Body of pancreas (tissue), 4 donors: Measurements from ENCODE around the gene SORL1. TPM values are rescaled to one million over a fixed set of nuclear protein-coding genes. Genes with fewer than 3 reads are reported as not detected.
"Not testable (repeated sequence)": the region's sequence is repeated elsewhere in the genome, so short reads cannot be mapped to it uniquely, and the experiment has no call there.

Experiments used
- ATAC-seq: fragments of 150-250 bp; one replicate; pipeline ENCODE4 v1.9.1; 2016
- DNase-seq, 4 donors: peaks; one replicate each; pipeline ENCODE4 v3.0.0-alpha.2; 2019
- H3K27ac ChIP-seq, 4 donors: fragments of 200-600 bp; sonication (generic); 1 replicate in 3 of 4; 2 replicates in 1 of 4; pipeline versions ENCODE4 v1.5.1 to v1.6.1; 2016 to 2019; ENCODE audit warnings: mild to moderate bottlenecking in 1 of 4, mixed read lengths in 1 of 4, moderate library complexity in 1 of 4
- H3K27me3 ChIP-seq, 2 donors: fragments of 200-600 bp; sonication (generic); one replicate each; pipeline ENCODE4 v1.6.0; 2016; ENCODE audit warnings: mild to moderate bottlenecking in 1 of 2
- H3K36me3 ChIP-seq, 2 donors: fragments of 200-600 bp; sonication (generic); replicated peaks in 1 of 2; 2 replicates each; pipeline ENCODE4 v1.5.1; 2016; ENCODE audit warnings: low read depth in 2 of 2; ENCODE audit not compliant: insufficient read depth in 1 of 2
- H3K4me1 ChIP-seq: fragments of 200-600 bp; sonication (generic); one replicate; pipeline ENCODE4 v1.6.0; 2016
- H3K4me3 ChIP-seq, 2 donors: fragments of 200-600 bp; sonication (generic); 1 replicate in 1 of 2; 2 replicates in 1 of 2; pipeline ENCODE4 v1.5.1; 2016 to 2019
- H3K9me3 ChIP-seq, 3 donors: fragments of 200-600 bp; sonication (generic); 1 replicate in 2 of 3; 2 replicates in 1 of 3; pipeline ENCODE4 v1.5.1; 2016
- POLR2A ChIP-seq, 3 donors: fragments of 450-650 bp; IDR thresholded peaks; one replicate each; pipeline ENCODE4 v1.6.1; 2016; ENCODE audit warnings: antibody characterized with exemption in 3 of 3, mild to moderate bottlenecking in 2 of 3
- WGBS, 2 donors: methylation state at CpG; one replicate each; pipeline ENCODE4 v1.1.5; 2017; 5-methylcytosine and 5-hydroxymethylcytosine counted together
- intact Hi-C: fragments of 100-400 bp; cut with DNase I; formaldehyde crosslinking; loops from one replicate; pipeline ENCODE4 v1.15.1; 2023
- total RNA-seq, 2 donors: library from RNA; depleted of rRNA; stranded (reverse); fragments of >200 nt; gene quantifications; one replicate each; pipeline ENCODE4 v1.1.0, GENCODE V29; 2016
- TF ChIP-seq, protein P1 (sequence below), 7 experiments: fragments of 450-650 bp in 4 of 7; fragments of 200-600 bp in 3 of 7; sonication (generic) in 3 of 7; IDR thresholded peaks; one replicate each; pipeline ENCODE4 v1.5.1; 2016 to 2019; ENCODE audit warnings: antibody characterized with exemption in 7 of 7

The SORL1 gene, protein sequence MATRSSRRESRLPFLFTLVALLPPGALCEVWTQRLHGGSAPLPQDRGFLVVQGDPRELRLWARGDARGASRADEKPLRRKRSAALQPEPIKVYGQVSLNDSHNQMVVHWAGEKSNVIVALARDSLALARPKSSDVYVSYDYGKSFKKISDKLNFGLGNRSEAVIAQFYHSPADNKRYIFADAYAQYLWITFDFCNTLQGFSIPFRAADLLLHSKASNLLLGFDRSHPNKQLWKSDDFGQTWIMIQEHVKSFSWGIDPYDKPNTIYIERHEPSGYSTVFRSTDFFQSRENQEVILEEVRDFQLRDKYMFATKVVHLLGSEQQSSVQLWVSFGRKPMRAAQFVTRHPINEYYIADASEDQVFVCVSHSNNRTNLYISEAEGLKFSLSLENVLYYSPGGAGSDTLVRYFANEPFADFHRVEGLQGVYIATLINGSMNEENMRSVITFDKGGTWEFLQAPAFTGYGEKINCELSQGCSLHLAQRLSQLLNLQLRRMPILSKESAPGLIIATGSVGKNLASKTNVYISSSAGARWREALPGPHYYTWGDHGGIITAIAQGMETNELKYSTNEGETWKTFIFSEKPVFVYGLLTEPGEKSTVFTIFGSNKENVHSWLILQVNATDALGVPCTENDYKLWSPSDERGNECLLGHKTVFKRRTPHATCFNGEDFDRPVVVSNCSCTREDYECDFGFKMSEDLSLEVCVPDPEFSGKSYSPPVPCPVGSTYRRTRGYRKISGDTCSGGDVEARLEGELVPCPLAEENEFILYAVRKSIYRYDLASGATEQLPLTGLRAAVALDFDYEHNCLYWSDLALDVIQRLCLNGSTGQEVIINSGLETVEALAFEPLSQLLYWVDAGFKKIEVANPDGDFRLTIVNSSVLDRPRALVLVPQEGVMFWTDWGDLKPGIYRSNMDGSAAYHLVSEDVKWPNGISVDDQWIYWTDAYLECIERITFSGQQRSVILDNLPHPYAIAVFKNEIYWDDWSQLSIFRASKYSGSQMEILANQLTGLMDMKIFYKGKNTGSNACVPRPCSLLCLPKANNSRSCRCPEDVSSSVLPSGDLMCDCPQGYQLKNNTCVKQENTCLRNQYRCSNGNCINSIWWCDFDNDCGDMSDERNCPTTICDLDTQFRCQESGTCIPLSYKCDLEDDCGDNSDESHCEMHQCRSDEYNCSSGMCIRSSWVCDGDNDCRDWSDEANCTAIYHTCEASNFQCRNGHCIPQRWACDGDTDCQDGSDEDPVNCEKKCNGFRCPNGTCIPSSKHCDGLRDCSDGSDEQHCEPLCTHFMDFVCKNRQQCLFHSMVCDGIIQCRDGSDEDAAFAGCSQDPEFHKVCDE (N-terminal part only)
- total RNA-seq, result 10 to 100 TPM; 25.1 to 26.5 TPM

DNA sequence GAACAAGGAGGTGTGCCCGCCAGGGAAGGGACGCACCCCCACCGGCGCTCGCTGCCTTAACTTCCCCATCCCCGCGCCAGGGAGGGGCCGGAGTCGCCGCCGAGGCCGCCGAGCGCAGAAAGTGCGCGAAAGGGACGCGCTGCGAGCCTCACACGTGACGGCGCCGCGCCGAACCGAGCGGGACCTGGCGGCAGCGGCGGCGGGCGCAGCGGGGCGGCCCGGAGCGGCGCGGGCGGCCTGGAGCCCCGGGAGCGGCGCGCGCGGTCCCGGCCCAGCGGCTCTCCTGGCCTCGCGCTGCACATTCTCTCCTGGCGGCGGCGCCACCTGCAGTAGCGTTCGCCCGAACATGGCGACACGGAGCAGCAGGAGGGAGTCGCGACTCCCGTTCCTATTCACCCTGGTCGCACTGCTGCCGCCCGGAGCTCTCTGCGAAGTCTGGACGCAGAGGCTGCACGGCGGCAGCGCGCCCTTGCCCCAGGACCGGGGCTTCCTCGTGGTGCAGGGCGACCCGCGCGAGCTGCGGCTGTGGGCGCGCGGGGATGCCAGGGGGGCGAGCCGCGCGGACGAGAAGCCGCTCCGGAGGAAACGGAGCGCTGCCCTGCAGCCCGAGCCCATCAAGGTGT, at the start of gene SORL1:
Gene SORL1 (plus strand): TSS at position 329 of the 623 bp plus-strand sequence. CDS start 18 bp downstream, at position 347.
- 0% methylated on average over 15 to 86 of the region's 89 CpGs for WGBS, 2 donors
- H3K9me3 ChIP-seq, result no peaks in the 10 kb centered on the region
- H3K4me3 ChIP-seq, result peak within 1 kb of the TSS; percentile 2 to 65
- H3K27ac ChIP-seq, result peak within 1 kb of the TSS; percentile 52 to 79 (median 67)
- no peaks in the 10 kb centered on the region for H3K36me3 ChIP-seq
- intact Hi-C loops, result no loop called here
- DNase-seq (peak; percentile 60 to 74 (median 68)), ATAC-seq (peak; percentile 91)
- no peaks in the 10 kb centered on the region for H3K27me3 ChIP-seq
- TF ChIP-seq, protein P1, sequence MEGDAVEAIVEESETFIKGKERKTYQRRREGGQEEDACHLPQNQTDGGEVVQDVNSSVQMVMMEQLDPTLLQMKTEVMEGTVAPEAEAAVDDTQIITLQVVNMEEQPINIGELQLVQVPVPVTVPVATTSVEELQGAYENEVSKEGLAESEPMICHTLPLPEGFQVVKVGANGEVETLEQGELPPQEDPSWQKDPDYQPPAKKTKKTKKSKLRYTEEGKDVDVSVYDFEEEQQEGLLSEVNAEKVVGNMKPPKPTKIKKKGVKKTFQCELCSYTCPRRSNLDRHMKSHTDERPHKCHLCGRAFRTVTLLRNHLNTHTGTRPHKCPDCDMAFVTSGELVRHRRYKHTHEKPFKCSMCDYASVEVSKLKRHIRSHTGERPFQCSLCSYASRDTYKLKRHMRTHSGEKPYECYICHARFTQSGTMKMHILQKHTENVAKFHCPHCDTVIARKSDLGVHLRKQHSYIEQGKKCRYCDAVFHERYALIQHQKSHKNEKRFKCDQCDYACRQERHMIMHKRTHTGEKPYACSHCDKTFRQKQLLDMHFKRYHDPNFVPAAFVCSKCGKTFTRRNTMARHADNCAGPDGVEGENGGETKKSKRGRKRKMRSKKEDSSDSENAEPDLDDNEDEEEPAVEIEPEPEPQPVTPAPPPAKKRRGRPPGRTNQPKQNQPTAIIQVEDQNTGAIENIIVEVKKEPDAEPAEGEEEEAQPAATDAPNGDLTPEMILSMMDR (IDR thresholded peaks at IDR 0.05), result peak; percentile 17 to 68 (median 51)
- peak; percentile 20 to 45 (median 44) for TF ChIP-seq POLR2A (IDR thresholded peaks at IDR 0.05)
- H3K4me1 ChIP-seq, result peaks cover 5% of the 10 kb centered on the region

DNA sequence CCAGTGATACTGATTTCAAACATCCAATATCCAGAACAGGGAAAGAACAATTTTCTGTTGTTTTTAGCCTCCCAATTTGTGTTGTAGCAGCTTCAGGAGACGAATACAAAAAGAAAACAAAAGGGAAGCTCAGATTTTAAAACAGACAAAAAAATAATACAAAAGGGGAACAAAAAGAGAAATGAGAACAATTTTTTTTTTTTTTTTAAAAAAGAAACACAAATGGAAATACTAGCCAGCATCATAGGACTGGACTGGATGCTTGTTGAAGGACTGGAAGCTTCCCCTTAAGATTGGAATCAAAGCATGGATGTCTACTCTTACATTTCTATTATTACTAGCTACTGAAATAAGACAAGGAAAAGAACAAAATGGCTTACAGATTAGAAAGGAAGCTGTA, 46.5 kb upstream of the SORL1 start:
- no peak for ATAC-seq
- intact Hi-C loops, result no loop called here
- DNase-seq, result no peak
- H3K36me3 ChIP-seq, result no peaks in the 10 kb centered on the region
- TF ChIP-seq, protein P1 (IDR thresholded peaks at IDR 0.05), result no peak
- no peak for TF ChIP-seq POLR2A (IDR thresholded peaks at IDR 0.05)
- H3K4me3 ChIP-seq, result no peak overlapping the region
- 74 to 79% methylated on average over 1 of the region's 1 CpG for WGBS, 2 donors
- H3K4me1 ChIP-seq, result no peaks in the 10 kb centered on the region
- no peak overlapping the region for H3K27ac ChIP-seq
- H3K27me3 ChIP-seq, result no peaks in the 10 kb centered on the region
- H3K9me3 ChIP-seq, result no peaks in the 10 kb centered on the region

DNA sequence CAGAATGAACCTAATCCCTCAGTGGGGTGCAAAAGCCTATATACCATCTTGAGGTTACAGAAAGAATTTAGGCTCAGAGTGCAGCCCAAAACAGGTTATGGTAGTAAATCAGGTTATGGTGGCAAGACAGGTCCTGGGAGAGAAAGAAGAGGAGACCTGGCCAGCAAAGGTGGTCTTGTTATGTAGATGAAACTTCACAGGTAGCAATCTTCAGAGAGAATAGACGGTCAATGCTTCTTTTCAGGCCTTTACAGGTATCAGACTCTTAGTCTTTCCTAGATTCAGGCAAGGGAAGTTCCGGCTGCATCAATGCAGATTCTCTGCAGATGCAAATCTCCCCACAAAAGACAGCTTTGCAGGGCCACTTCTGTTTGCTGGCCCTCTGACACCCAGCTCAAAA, 45.8 kb upstream of the SORL1 start:
- 83 to 89% methylated on average over 2 of the region's 2 CpGs for WGBS, 2 donors
- Histone ChIP-seq H3K27me3 (no peaks in the 10 kb centered on the region), H3K4me3 (no peak overlapping the region), H3K36me3 (no peaks in the 10 kb centered on the region), H3K9me3 (no peaks in the 10 kb centered on the region), H3K27ac (no peak overlapping the region), H3K4me1 (no peaks in the 10 kb centered on the region)
- intact Hi-C loops, result no loop called here
- no peak for TF ChIP-seq POLR2A (IDR thresholded peaks at IDR 0.05)
- TF ChIP-seq, protein P1 (IDR thresholded peaks at IDR 0.05), result no peak
- DNase-seq (no peak), ATAC-seq (no peak)

DNA sequence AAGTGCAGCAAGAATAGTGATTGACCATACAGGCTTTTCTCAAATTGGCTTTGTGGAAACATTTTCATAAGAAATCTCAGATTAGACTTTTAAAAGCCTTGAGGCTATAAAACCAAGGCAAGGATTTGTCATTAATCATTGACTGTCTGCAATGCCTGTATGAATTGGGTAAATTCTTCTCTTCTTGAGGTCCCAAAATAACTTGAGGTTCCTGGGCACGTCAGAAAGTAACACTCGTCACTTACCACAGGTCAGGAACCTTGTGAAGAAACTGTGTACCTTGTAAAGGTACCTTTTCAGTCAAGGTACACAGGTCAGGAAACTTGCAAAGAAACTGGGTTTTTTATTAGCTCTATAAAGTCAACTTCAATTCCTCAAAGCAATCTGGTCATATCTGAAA, 43.3 kb upstream of the SORL1 start:
- DNase-seq (no peak), ATAC-seq (no peak)
- Histone ChIP-seq H3K36me3 (no peaks in the 10 kb centered on the region), H3K4me1 (no peaks in the 10 kb centered on the region), H3K4me3 (no peak overlapping the region), H3K27ac (no peak overlapping the region), H3K27me3 (no peaks in the 10 kb centered on the region), H3K9me3 (no peaks in the 10 kb centered on the region)
- TF ChIP-seq, protein P1 (IDR thresholded peaks at IDR 0.05), result no peak
- TF ChIP-seq POLR2A (IDR thresholded peaks at IDR 0.05), result no peak
- WGBS, 2 donors, result 79 to 81% methylated on average over 2 of the region's 2 CpGs
- intact Hi-C loops, result no loop called here

DNA sequence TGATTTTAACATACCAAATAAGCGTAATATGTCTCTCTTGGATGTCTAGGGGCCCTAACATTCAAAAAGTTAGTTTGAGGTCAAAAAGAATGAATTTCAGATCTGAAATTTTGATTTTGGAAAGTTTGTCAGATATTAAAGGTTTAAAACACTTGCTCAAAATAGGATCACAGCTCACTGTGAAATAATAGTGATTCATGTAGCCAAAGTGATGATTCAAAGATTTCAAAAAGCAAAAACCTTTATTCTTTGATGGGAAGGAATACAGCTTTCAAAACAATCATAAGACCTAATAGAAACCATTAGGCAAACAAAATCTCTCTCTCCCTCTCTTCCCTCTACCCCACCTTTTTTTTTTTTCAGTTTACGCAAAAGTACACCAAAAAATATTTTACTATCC, 42.1 kb upstream of the SORL1 start:
- H3K27me3 ChIP-seq, H3K4me3 ChIP-seq, DNase-seq, H3K9me3 ChIP-seq, ATAC-seq, H3K36me3 ChIP-seq, H3K4me1 ChIP-seq, H3K27ac ChIP-seq, intact Hi-C loops: not testable (repeated sequence)
- 94% methylated on average over 2 of the region's 2 CpGs for WGBS, 2 donors

DNA sequence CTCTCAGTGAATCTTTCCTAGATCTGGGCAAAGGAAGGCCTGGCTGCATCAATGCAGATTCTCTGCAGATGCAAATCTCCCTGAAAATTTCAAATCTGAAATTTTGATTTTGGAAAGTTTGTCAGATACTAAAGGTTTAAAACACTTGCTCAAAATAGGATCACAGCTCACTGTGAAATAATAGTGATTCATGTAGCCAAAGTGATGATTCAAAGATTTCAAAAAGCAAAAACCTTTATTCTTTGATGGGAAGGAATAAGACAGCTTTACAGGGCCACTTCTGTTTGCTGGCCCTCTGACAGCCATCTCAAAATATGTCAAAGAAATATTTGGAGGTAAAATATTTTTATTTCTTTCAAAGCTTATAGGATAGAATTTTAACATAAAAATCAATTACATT, 40.8 kb upstream of the SORL1 start:
- H3K27me3 ChIP-seq, H3K4me1 ChIP-seq, ATAC-seq, H3K36me3 ChIP-seq, DNase-seq, H3K27ac ChIP-seq, intact Hi-C loops, H3K4me3 ChIP-seq, H3K9me3 ChIP-seq: not testable (repeated sequence)
